Stromal cell of bone marrow (primary cell): ENCODE results near the gene COX5A.
"Not testable (repeated sequence)": the region's sequence is repeated elsewhere in the genome, so short reads cannot be mapped to it uniquely, and the experiment has no call there.

Experiments
- DNase-seq: peaks from one replicate; pipeline ENCODE4 v3.0.0-alpha.2; 2012; ENCODE audit warnings: low read depth

Gene COX5A

GRCh38 chr15:74955796-74956647 is 18.1 kb upstream of the COX5A start:
- peak; percentile 42 for DNase-seq

GRCh38 chr15:74955017-74955416 is 17.1 kb upstream of the COX5A start:
- DNase-seq = no peak

- DNase-seq = no peak
Measured at GRCh38 chr15:74954515-74954914, 16.6 kb upstream of the COX5A start.

- no peak for DNase-seq
Measured at GRCh38 chr15:74951006-74951405, 13.1 kb upstream of the COX5A start.

GRCh38 chr15:74950078-74950908 is 12.4 kb upstream of the COX5A start:
- DNase-seq = peak; percentile 46

GRCh38 chr15:74937272-74937589 is 642 bp downstream of the COX5A start:
- no peak for DNase-seq

GRCh38 chr15:74935193-74935592 is 2.7 kb downstream of the COX5A start:
- not testable (repeated sequence) for DNase-seq

GRCh38 chr15:74933573-74933972 is 4.3 kb downstream of the COX5A start:
- DNase-seq = no peak

- DNase-seq = no peak
Measured at GRCh38 chr15:74928771-74929198, 9.1 kb downstream of the COX5A start.

GRCh38 chr15:74924525-74924924 is 13.3 kb downstream of the COX5A start:
- DNase-seq = no peak

GRCh38 chr15:74920456-74920855 is 17.4 kb downstream of the COX5A start:
- DNase-seq = peak; percentile 6

- DNase-seq = no peak
Measured at GRCh38 chr15:74917676-74918075, 20.2 kb downstream of the COX5A start.

- DNase-seq = not testable (repeated sequence)
Measured at GRCh38 chr15:74913799-74914198, 24.1 kb downstream of the COX5A start.

GRCh38 chr15:74913041-74913440 is 24.8 kb downstream of the COX5A start:
- DNase-seq = no peak

- no peak for DNase-seq
Measured at GRCh38 chr15:74908635-74909034, 29.2 kb downstream of the COX5A start.

- DNase-seq = no peak
Measured at GRCh38 chr15:74907163-74907870, 30.6 kb downstream of the COX5A start.

GRCh38 chr15:74906450-74907162 is 31.3 kb downstream of the COX5A start, which contains the start of gene FAM219B:
FAM219B (minus strand) TSS chr15:74906851; CDS start chr15:74906800, 51 bp downstream.
- DNase-seq = peak; percentile 83

- no peak for DNase-seq
Measured at GRCh38 chr15:74906067-74906449, 31.8 kb downstream of the COX5A start.

- no peak for DNase-seq
Measured at GRCh38 chr15:74904190-74904805, 33.6 kb downstream of the COX5A start.

GRCh38 chr15:74903676-74904075 is 34.2 kb downstream of the COX5A start:
- DNase-seq = no peak
